Measurements from ENCODE around the gene SLAMF6.

The SLAMF6 gene

DNA sequence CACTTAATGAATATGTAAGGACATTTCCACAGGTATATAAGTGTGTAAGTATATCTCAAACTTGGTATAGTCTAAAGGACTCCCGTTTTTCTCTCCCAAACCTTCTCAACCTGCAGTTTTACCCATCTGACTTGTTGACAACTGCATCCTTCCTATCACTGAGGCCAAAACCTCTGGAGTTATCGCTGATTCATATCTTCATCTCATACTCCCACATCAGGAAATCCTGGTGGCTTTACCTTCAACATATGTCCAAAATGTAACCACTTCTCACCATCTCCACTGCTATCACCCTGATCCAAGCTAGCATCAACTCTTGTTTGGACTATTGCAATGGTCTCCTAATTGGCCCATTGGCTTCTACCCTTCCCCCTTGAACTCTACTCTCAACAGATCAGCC lies 30.4 kb downstream of the SLAMF6 start:
- Histone ChIP-seq H2BK12ac (ENCODE audit: low read length) (no peak overlapping the region), H3K18ac (ENCODE audit: low read length) (no peak overlapping the region), H2AK5ac (ENCODE audit: low read depth, low read length) (no peak overlapping the region), H3K4ac (ENCODE audit: low read length) (no peak overlapping the region), H2AFZ (ENCODE audit: low read length) (no peak overlapping the region), H3K79me1 (ENCODE audit: low read depth, low read length) (no peaks in the 10 kb centered on the region), H3K36me3 (replicated peaks in 1 of 2; ENCODE audit: control insufficient read depth in 2 of 2, insufficient read depth in 2 of 2, low read length in 2 of 2) (no peaks in the 10 kb centered on the region), H3K14ac (ENCODE audit: low read length) (no peak overlapping the region), H3K4me1 (ENCODE audit: control insufficient read depth in 2 of 2, insufficient read depth in 1 of 2, low read depth in 1 of 2, low read length in 2 of 2) (no peaks in the 10 kb centered on the region), H3K4me2 (ENCODE audit: insufficient read depth, low read length, poor library complexity, severe bottlenecking) (no peak overlapping the region), H4K91ac (ENCODE audit: low read depth, low read length, poor library complexity) (no peak overlapping the region), H2BK120ac (ENCODE audit: low read depth, low read length) (no peak overlapping the region), H3K27me3 (ENCODE audit: control insufficient read depth in 3 of 3, insufficient read depth in 3 of 3, low read depth in 1 of 3, low read length in 3 of 3) (no peaks in the 10 kb centered on the region), H2BK15ac (ENCODE audit: low read length) (no peak overlapping the region), H3K23ac (ENCODE audit: low read depth, low read length, poor library complexity) (no peak overlapping the region), H3K9ac (ENCODE audit: low read depth, low read length, poor library complexity) (no peak overlapping the region), H3K27ac (replicated peaks; ENCODE audit: low read length) (no peak overlapping the region), H4K8ac (ENCODE audit: low read depth, low read length) (no peak overlapping the region), H3K4me3 (ENCODE audit: low read length in 2 of 2) (no peak overlapping the region), H3K9me3 (replicated peaks in 1 of 2; ENCODE audit: control insufficient read depth in 2 of 2, insufficient read depth in 1 of 2, low read depth in 1 of 2, low read length in 2 of 2) (no peaks in the 10 kb centered on the region), H2BK5ac (ENCODE audit: low read length) (no peak overlapping the region)
- DNase-seq (ENCODE audit: low spot score), result no peak
- WGBS, 2 donors (ENCODE audit: extremely low coverage in 2 of 2, insufficient read length in 2 of 2, insufficient replicate concordance in 1 of 2), result no CpG with 5 or more reads among the region's 2 CpGs

- Histone ChIP-seq H3K27me3 (ENCODE audit: control insufficient read depth in 3 of 3, insufficient read depth in 3 of 3, low read depth in 1 of 3, low read length in 3 of 3) (no peaks in the 10 kb centered on the region), H3K9ac (ENCODE audit: low read depth, low read length, poor library complexity) (no peak overlapping the region), H3K9me3 (replicated peaks in 1 of 2; ENCODE audit: control insufficient read depth in 2 of 2, insufficient read depth in 1 of 2, low read depth in 1 of 2, low read length in 2 of 2) (no peaks in the 10 kb centered on the region), H3K27ac (replicated peaks; ENCODE audit: low read length) (no peak overlapping the region), H4K91ac (ENCODE audit: low read depth, low read length, poor library complexity) (no peak overlapping the region), H4K8ac (ENCODE audit: low read depth, low read length) (no peak overlapping the region), H2BK120ac (ENCODE audit: low read depth, low read length) (no peak overlapping the region), H3K36me3 (replicated peaks in 1 of 2; ENCODE audit: control insufficient read depth in 2 of 2, insufficient read depth in 2 of 2, low read length in 2 of 2) (no peaks in the 10 kb centered on the region), H2BK5ac (ENCODE audit: low read length) (no peak overlapping the region), H3K14ac (ENCODE audit: low read length) (no peak overlapping the region), H2AK5ac (ENCODE audit: low read depth, low read length) (no peak overlapping the region), H3K4me1 (ENCODE audit: control insufficient read depth in 2 of 2, insufficient read depth in 1 of 2, low read depth in 1 of 2, low read length in 2 of 2) (no peaks in the 10 kb centered on the region), H2BK15ac (ENCODE audit: low read length) (no peak overlapping the region), H3K18ac (ENCODE audit: low read length) (no peak overlapping the region), H3K79me1 (ENCODE audit: low read depth, low read length) (no peaks in the 10 kb centered on the region), H3K4me2 (ENCODE audit: insufficient read depth, low read length, poor library complexity, severe bottlenecking) (no peak overlapping the region), H2BK12ac (ENCODE audit: low read length) (no peak overlapping the region), H3K4ac (ENCODE audit: low read length) (no peak overlapping the region), H3K4me3 (ENCODE audit: low read length in 2 of 2) (no peak overlapping the region), H2AFZ (ENCODE audit: low read length) (no peak overlapping the region), H3K23ac (ENCODE audit: low read depth, low read length, poor library complexity) (no peak overlapping the region)
- DNase-seq (ENCODE audit: low spot score), result no peak
- WGBS, 2 donors (ENCODE audit: extremely low coverage in 2 of 2, insufficient read length in 2 of 2, insufficient replicate concordance in 1 of 2), result no CpG with 5 or more reads among the region's 3 CpGs
Measured at GRCh38 chr1:160491981-160492380, 31.1 kb downstream of the SLAMF6 start.

GRCh38 chr1:160491017-160491416 lies 32.0 kb downstream of the SLAMF6 start:
- Histone ChIP-seq H3K9me3 (replicated peaks in 1 of 2; ENCODE audit: control insufficient read depth in 2 of 2, insufficient read depth in 1 of 2, low read depth in 1 of 2, low read length in 2 of 2) (no peaks in the 10 kb centered on the region), H3K4ac (ENCODE audit: low read length) (no peak overlapping the region), H4K8ac (ENCODE audit: low read depth, low read length) (no peak overlapping the region), H2BK12ac (ENCODE audit: low read length) (no peak overlapping the region), H3K79me1 (ENCODE audit: low read depth, low read length) (no peaks in the 10 kb centered on the region), H2AFZ (ENCODE audit: low read length) (no peak overlapping the region), H2BK15ac (ENCODE audit: low read length) (no peak overlapping the region), H3K14ac (ENCODE audit: low read length) (no peak overlapping the region), H3K4me2 (ENCODE audit: insufficient read depth, low read length, poor library complexity, severe bottlenecking) (no peak overlapping the region), H3K27ac (replicated peaks; ENCODE audit: low read length) (no peak overlapping the region), H3K36me3 (replicated peaks in 1 of 2; ENCODE audit: control insufficient read depth in 2 of 2, insufficient read depth in 2 of 2, low read length in 2 of 2) (no peaks in the 10 kb centered on the region), H3K23ac (ENCODE audit: low read depth, low read length, poor library complexity) (no peak overlapping the region), H3K4me3 (ENCODE audit: low read length in 2 of 2) (no peak overlapping the region), H3K18ac (ENCODE audit: low read length) (no peak overlapping the region), H3K27me3 (ENCODE audit: control insufficient read depth in 3 of 3, insufficient read depth in 3 of 3, low read depth in 1 of 3, low read length in 3 of 3) (no peaks in the 10 kb centered on the region), H2BK5ac (ENCODE audit: low read length) (no peak overlapping the region), H2BK120ac (ENCODE audit: low read depth, low read length) (no peak overlapping the region), H3K4me1 (ENCODE audit: control insufficient read depth in 2 of 2, insufficient read depth in 1 of 2, low read depth in 1 of 2, low read length in 2 of 2) (peaks cover 0 to 3% of the 10 kb centered on the region in 2 donors), H4K91ac (ENCODE audit: low read depth, low read length, poor library complexity) (no peak overlapping the region), H3K9ac (ENCODE audit: low read depth, low read length, poor library complexity) (no peak overlapping the region), H2AK5ac (ENCODE audit: low read depth, low read length) (no peak overlapping the region)
- DNase-seq (ENCODE audit: low spot score), result no peak
- no CpG with 5 or more reads among the region's 4 CpGs for WGBS, 2 donors (ENCODE audit: extremely low coverage in 2 of 2, insufficient read length in 2 of 2, insufficient replicate concordance in 1 of 2)

DNA sequence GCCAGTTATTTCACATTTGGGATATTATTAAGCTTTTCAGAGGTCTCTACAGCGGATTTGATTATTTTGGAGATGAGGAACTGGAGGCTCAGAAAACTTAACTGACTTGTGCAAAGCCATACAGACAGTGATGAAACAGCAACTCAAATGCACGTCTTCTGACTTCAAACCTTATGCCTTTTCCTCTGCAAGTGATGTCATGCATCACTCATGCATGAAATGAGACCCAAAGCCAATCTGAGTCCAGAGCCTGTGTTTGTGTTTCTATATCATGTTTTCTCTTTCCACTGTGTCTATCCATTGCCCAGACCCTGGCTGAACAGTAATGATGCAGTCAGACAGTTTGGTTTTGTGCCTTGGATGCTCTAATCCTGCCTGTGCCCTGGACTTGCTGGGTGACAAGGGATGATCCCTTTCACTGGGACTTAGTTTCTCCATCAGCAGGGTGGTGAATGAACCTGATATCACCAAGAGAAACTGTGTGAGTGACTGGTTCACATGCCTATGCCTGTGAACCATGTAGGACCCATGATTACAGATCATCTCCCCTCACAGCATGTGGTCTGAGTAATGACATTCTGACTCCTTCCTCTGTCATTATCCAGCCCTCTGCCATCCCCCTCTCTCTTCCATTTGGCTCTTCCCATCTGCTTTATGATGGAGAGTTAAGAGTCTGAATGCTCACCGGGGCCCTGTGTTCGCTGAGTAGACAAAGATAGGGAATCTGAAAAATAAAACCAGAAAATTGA lies 33.4 kb downstream of the SLAMF6 start:
- WGBS, 2 donors (ENCODE audit: extremely low coverage in 2 of 2, insufficient read length in 2 of 2, insufficient replicate concordance in 1 of 2), result no CpG with 5 or more reads among the region's 4 CpGs
- Histone ChIP-seq H3K23ac (ENCODE audit: low read depth, low read length, poor library complexity) (no peak overlapping the region), H4K8ac (ENCODE audit: low read depth, low read length) (no peak overlapping the region), H3K79me1 (ENCODE audit: low read depth, low read length) (no peaks in the 10 kb centered on the region), H2AFZ (ENCODE audit: low read length) (no peak overlapping the region), H3K4me3 (ENCODE audit: low read length in 2 of 2) (no peak overlapping the region), H2BK15ac (ENCODE audit: low read length) (no peak overlapping the region), H3K36me3 (replicated peaks in 1 of 2; ENCODE audit: control insufficient read depth in 2 of 2, insufficient read depth in 2 of 2, low read length in 2 of 2) (no peaks in the 10 kb centered on the region), H3K9me3 (replicated peaks in 1 of 2; ENCODE audit: control insufficient read depth in 2 of 2, insufficient read depth in 1 of 2, low read depth in 1 of 2, low read length in 2 of 2) (no peaks in the 10 kb centered on the region), H3K4me1 (ENCODE audit: control insufficient read depth in 2 of 2, insufficient read depth in 1 of 2, low read depth in 1 of 2, low read length in 2 of 2) (peaks cover 0 to 3% of the 10 kb centered on the region in 2 donors), H3K27ac (replicated peaks; ENCODE audit: low read length) (no peak overlapping the region), H3K4ac (ENCODE audit: low read length) (no peak overlapping the region), H3K4me2 (ENCODE audit: insufficient read depth, low read length, poor library complexity, severe bottlenecking) (no peak overlapping the region), H2AK5ac (ENCODE audit: low read depth, low read length) (no peak overlapping the region), H2BK5ac (ENCODE audit: low read length) (no peak overlapping the region), H3K27me3 (ENCODE audit: control insufficient read depth in 3 of 3, insufficient read depth in 3 of 3, low read depth in 1 of 3, low read length in 3 of 3) (no peaks in the 10 kb centered on the region), H3K9ac (ENCODE audit: low read depth, low read length, poor library complexity) (no peak overlapping the region), H4K91ac (ENCODE audit: low read depth, low read length, poor library complexity) (no peak overlapping the region), H2BK12ac (ENCODE audit: low read length) (no peak overlapping the region), H3K14ac (ENCODE audit: low read length) (no peak overlapping the region), H3K18ac (ENCODE audit: low read length) (no peak overlapping the region), H2BK120ac (ENCODE audit: low read depth, low read length) (no peak overlapping the region)
- no peak for DNase-seq (ENCODE audit: low spot score)

All from neuronal stem cell (in vitro differentiated cells).